ENCODE results near the gene MCF2L2.

GRCh38 chr3:183151086-183151485 lies 277.3 kb downstream of the MCF2L2 start:
- no peak for TF ChIP-seq NFE2L2 (conservative IDR thresholded peaks at IDR 0.05; ENCODE audit: low read length)
- no peak for TF ChIP-seq CTCF (IDR thresholded peaks at IDR 0.05)
- TF ChIP-seq HEYL (CRISPR knock-in tag; IDR thresholded peaks at IDR 0.05): no peak
- no peak for TF ChIP-seq POLR2AphosphoS2 (conservative IDR thresholded peaks at IDR 0.05; ENCODE audit: low read length)
- TF ChIP-seq BCL3 (IDR thresholded peaks at IDR 0.05): no peak
- no peak for TF ChIP-seq EP300 (IDR thresholded peaks at IDR 0.05)
- no peak for TF ChIP-seq USF2 (IDR thresholded peaks at IDR 0.05)
- TF ChIP-seq SMC3 (IDR thresholded peaks at IDR 0.05): no peak
- no peak for TF ChIP-seq REST (IDR thresholded peaks at IDR 0.05)
- no peak for TF ChIP-seq TFCP2L1 (CRISPR knock-in tag; IDR thresholded peaks at IDR 0.05)
- TF ChIP-seq SREBF2 (IDR thresholded peaks at IDR 0.05): no peak
- TF ChIP-seq POLR2A (IDR thresholded peaks at IDR 0.05; ENCODE audit: low read length): no peak
- TF ChIP-seq PHF8 (IDR thresholded peaks at IDR 0.05; ENCODE audit: borderline replicate concordance, low read depth): no peak
